ENCODE data around the gene CCDC85A. TPM values are rescaled to one million over a fixed set of nuclear protein-coding genes. Genes with fewer than 3 reads are reported as not detected.

CCDC85A gene
- polyA plus RNA-seq, 1 donor (not counting 4 experiments of a cell fraction or from before 2014, with no cell fraction given), result not detected

DNA sequence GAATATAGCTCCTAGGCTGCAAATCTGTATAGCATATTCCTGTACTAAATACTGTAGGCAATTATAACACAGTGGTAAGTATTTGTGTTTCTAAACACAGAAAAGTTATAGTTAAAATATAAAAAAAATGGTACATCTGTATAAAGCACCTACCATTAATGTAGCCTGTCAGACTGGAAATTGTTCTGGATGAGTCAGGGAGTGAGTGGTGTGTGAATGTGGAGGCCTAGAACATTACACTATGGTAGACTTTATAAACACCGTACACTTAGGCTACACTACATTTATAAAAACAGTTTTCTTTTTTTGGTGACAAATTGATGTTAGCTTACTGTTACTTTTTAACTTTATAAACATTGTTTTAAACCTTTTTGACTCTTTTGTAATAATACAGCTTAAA is 226.3 kb downstream of the CCDC85A start:
- Histone ChIP-seq H4K20me1 (ENCODE audit: control insufficient read depth, extremely low read depth, insufficient read depth, low read length) (no peaks in the 10 kb centered on the region), H3K9ac (ENCODE audit: control insufficient read depth, extremely low read depth, insufficient read depth, low read length) (no peak overlapping the region), H3K9me1 (ENCODE audit: control insufficient read depth, extremely low read depth, insufficient read depth, low read length) (no peaks in the 10 kb centered on the region), H3K79me2 (ENCODE audit: control insufficient read depth, insufficient read depth, low read length) (no peaks in the 10 kb centered on the region), H3K4me2 (ENCODE audit: control insufficient read depth, extremely low read depth, insufficient read depth, low read depth, low read length) (no peak overlapping the region), H3K4me1 (ENCODE audit: control insufficient read depth, extremely low read depth, insufficient read depth, low read length) (no peaks in the 10 kb centered on the region), H2AFZ (ENCODE audit: control insufficient read depth, low read length) (no peak overlapping the region), H3K4me3 (ENCODE audit: control insufficient read depth in 2 of 3, extremely low read depth in 1 of 3, insufficient read depth in 2 of 3, low read depth in 1 of 3, low read length in 3 of 3) (no peak overlapping the region), H3K9me3 (ENCODE audit: control insufficient read depth, low read depth, low read length) (no peaks in the 10 kb centered on the region), H3K27ac (ENCODE audit: control insufficient read depth, insufficient read depth, low read length) (no peak overlapping the region), H3K27me3 (ENCODE audit: control insufficient read depth, extremely low read depth, insufficient read depth, low read length) (no peaks in the 10 kb centered on the region), H3K36me3 (ENCODE audit: control insufficient read depth in 2 of 2, extremely low read depth in 1 of 2, insufficient read depth in 2 of 2, low read length in 2 of 2) (no peaks in the 10 kb centered on the region)
- no peak for TF ChIP-seq EZH2 (IDR thresholded peaks at IDR 0.05; ENCODE audit: low read length)
- TF ChIP-seq, protein P1, sequence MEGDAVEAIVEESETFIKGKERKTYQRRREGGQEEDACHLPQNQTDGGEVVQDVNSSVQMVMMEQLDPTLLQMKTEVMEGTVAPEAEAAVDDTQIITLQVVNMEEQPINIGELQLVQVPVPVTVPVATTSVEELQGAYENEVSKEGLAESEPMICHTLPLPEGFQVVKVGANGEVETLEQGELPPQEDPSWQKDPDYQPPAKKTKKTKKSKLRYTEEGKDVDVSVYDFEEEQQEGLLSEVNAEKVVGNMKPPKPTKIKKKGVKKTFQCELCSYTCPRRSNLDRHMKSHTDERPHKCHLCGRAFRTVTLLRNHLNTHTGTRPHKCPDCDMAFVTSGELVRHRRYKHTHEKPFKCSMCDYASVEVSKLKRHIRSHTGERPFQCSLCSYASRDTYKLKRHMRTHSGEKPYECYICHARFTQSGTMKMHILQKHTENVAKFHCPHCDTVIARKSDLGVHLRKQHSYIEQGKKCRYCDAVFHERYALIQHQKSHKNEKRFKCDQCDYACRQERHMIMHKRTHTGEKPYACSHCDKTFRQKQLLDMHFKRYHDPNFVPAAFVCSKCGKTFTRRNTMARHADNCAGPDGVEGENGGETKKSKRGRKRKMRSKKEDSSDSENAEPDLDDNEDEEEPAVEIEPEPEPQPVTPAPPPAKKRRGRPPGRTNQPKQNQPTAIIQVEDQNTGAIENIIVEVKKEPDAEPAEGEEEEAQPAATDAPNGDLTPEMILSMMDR (optimal IDR thresholded peaks at IDR 0.05 in 1 of 3, IDR thresholded peaks at IDR 0.05 in 1 of 3, conservative IDR thresholded peaks at IDR 0.05 in 1 of 3; ENCODE audit: extremely low read depth in 1 of 3, insufficient read depth in 2 of 3, low read length in 3 of 3), result no peak
- no peak for DNase-seq (ENCODE audit: low read depth, low spot score)
- no peak for FAIRE-seq
- dilution Hi-C loops (cut with MboI; ENCODE audit: extremely low pct_ligation_motif_present, low sequenced_read_pairs), result no loop called here

DNA sequence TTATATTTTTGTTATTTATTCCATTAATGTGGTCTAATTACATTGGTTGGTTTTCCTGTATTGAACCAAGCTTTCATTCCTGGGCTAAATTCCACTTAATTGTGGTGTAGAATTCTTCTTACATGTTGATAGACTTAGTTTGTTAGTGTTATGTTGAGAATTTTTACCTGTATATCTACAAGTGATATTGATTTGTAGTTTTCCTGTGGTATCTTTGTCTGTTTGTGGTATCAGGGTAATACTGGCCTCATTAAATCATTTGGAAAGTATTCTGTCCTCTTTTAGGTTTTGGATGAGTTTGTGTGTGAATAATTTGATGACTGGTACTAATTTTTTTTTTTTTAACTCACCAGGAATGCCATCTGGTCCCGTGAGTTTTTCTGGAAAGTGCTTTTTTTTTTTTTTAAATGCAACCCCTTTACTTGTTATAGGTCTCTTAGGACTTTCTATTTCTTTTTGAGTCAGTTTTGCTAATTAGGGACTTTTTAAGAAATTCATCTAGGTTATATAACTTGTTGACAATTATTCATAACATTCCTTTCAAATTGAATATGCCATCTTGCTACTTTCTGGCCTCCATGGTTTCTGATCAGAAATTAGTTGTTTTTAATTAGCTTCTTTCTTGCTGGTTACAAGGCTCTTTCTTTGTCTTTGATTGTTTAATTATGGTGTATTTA is 232.8 kb downstream of the CCDC85A start:
- Histone ChIP-seq H3K4me2 (ENCODE audit: control insufficient read depth, extremely low read depth, insufficient read depth, low read depth, low read length) (no peak overlapping the region), H3K9ac (ENCODE audit: control insufficient read depth, extremely low read depth, insufficient read depth, low read length) (no peak overlapping the region), H3K9me1 (ENCODE audit: control insufficient read depth, extremely low read depth, insufficient read depth, low read length) (no peaks in the 10 kb centered on the region), H2AFZ (ENCODE audit: control insufficient read depth, low read length) (no peak overlapping the region), H3K9me3 (ENCODE audit: control insufficient read depth, low read depth, low read length) (no peaks in the 10 kb centered on the region), H4K20me1 (ENCODE audit: control insufficient read depth, extremely low read depth, insufficient read depth, low read length) (no peaks in the 10 kb centered on the region), H3K79me2 (ENCODE audit: control insufficient read depth, insufficient read depth, low read length) (no peaks in the 10 kb centered on the region), H3K4me3 (ENCODE audit: control insufficient read depth in 2 of 3, extremely low read depth in 1 of 3, insufficient read depth in 2 of 3, low read depth in 1 of 3, low read length in 3 of 3) (no peak overlapping the region), H3K27ac (ENCODE audit: control insufficient read depth, insufficient read depth, low read length) (no peak overlapping the region), H3K4me1 (ENCODE audit: control insufficient read depth, extremely low read depth, insufficient read depth, low read length) (no peaks in the 10 kb centered on the region), H3K36me3 (ENCODE audit: control insufficient read depth in 2 of 2, extremely low read depth in 1 of 2, insufficient read depth in 2 of 2, low read length in 2 of 2) (no peaks in the 10 kb centered on the region), H3K27me3 (ENCODE audit: control insufficient read depth, extremely low read depth, insufficient read depth, low read length) (no peaks in the 10 kb centered on the region)
- no peak for TF ChIP-seq EZH2 (IDR thresholded peaks at IDR 0.05; ENCODE audit: low read length)
- TF ChIP-seq, protein P1 (optimal IDR thresholded peaks at IDR 0.05 in 1 of 3, IDR thresholded peaks at IDR 0.05 in 1 of 3, conservative IDR thresholded peaks at IDR 0.05 in 1 of 3; ENCODE audit: extremely low read depth in 1 of 3, insufficient read depth in 2 of 3, low read length in 3 of 3), result no peak
- dilution Hi-C loops (cut with MboI; ENCODE audit: extremely low pct_ligation_motif_present, low sequenced_read_pairs), result no loop called here
- FAIRE-seq (no peak), DNase-seq (ENCODE audit: low read depth, low spot score) (no peak)

Small RNAs within 50 kb of the gene (small RNA-seq; reads per million reads assigned to genes)
- gene RNA5SP93 (ENCODE audit: insufficient read length in 3 of 3, low read depth in 3 of 3, low replicate concordance in 1 of 3), result 0 reads per million in 3 experiments

Data from keratinocyte (primary cell).